Suprapubic skin (tissue), 4 donors: ENCODE results near the gene SVIL. TPM values are rescaled to one million over a fixed set of nuclear protein-coding genes. Genes with fewer than 3 reads are reported as not detected.

Source experiments
- DNase-seq, 2 donors: peaks; one replicate each; pipeline ENCODE4 v3.0.0-alpha.2; 2019; ENCODE audit warnings: low spot score in 2 of 2
- H3K27ac ChIP-seq: fragments of 200-600 bp; sonication (generic); one replicate; pipeline ENCODE4 v1.5.1; 2019
- H3K27me3 ChIP-seq: fragments of 200-600 bp; sonication (generic); one replicate; pipeline ENCODE4 v1.5.1; 2019
- H3K36me3 ChIP-seq: fragments of 200-600 bp; sonication (generic); one replicate; pipeline ENCODE4 v1.5.1; 2019
- H3K4me1 ChIP-seq: fragments of 200-600 bp; sonication (generic); one replicate; pipeline ENCODE4 v1.5.1; 2019
- H3K4me3 ChIP-seq: fragments of 200-600 bp; sonication (generic); one replicate; pipeline ENCODE4 v1.5.1; 2019; ENCODE audit warnings: mild to moderate bottlenecking
- H3K9me3 ChIP-seq: fragments of 200-600 bp; sonication (generic); one replicate; pipeline ENCODE4 v1.5.1; 2019
- EP300 ChIP-seq: sonication (generic); formaldehyde crosslinking; IDR thresholded peaks from one replicate; pipeline ENCODE4 v1.6.1; 2017; ENCODE audit warnings: antibody characterized with exemption
- POLR2A ChIP-seq, 2 donors: fragments of 450-650 bp; IDR thresholded peaks; one replicate each; pipeline ENCODE4 v1.6.1; 2017; ENCODE audit warnings: antibody characterized with exemption in 2 of 2, mild to moderate bottlenecking in 2 of 2, moderate library complexity in 2 of 2
- POLR2AphosphoS5 ChIP-seq, 3 donors: sonication (generic); formaldehyde crosslinking; IDR thresholded peaks; one replicate each; pipeline ENCODE4 v1.6.1; 2017; ENCODE audit warnings: antibody characterized with exemption in 3 of 3
- WGBS: methylation state at CpG from one replicate; pipeline ENCODE4 v1.1.5; 2018; 5-methylcytosine and 5-hydroxymethylcytosine counted together
- total RNA-seq, 4 donors: library from RNA; depleted of rRNA; stranded (reverse); fragments of >200 nt; gene quantifications; one replicate each; pipeline ENCODE4 v1.1.0, GENCODE V29; 2016
- TF ChIP-seq, protein P1 (sequence below), 2 donors: fragments of 200-600 bp in 1 of 2; fragments of 450-650 bp in 1 of 2; sonication (generic) in 1 of 2; IDR thresholded peaks; one replicate each; pipeline ENCODE4 v1.5.1; 2016 to 2019; ENCODE audit warnings: antibody characterized with exemption in 2 of 2, mild to moderate bottlenecking in 1 of 2, moderate library complexity in 1 of 2

Gene SVIL
- total RNA-seq, 4 donors from 2014 or later: 52.9 to 129 (median 72.1) TPM

GRCh38 chr10:29535778-29536453, 98.9 kb downstream of the SVIL start:
- Histone ChIP-seq H3K4me3 (no peak overlapping the region), H3K27me3 (no peaks in the 10 kb centered on the region), H3K27ac (peak overlapping the region; percentile 65), H3K36me3 (peaks cover 17% of the 10 kb centered on the region), H3K9me3 (no peaks in the 10 kb centered on the region), H3K4me1 (peaks cover 27% of the 10 kb centered on the region)
- TF ChIP-seq, protein P1, sequence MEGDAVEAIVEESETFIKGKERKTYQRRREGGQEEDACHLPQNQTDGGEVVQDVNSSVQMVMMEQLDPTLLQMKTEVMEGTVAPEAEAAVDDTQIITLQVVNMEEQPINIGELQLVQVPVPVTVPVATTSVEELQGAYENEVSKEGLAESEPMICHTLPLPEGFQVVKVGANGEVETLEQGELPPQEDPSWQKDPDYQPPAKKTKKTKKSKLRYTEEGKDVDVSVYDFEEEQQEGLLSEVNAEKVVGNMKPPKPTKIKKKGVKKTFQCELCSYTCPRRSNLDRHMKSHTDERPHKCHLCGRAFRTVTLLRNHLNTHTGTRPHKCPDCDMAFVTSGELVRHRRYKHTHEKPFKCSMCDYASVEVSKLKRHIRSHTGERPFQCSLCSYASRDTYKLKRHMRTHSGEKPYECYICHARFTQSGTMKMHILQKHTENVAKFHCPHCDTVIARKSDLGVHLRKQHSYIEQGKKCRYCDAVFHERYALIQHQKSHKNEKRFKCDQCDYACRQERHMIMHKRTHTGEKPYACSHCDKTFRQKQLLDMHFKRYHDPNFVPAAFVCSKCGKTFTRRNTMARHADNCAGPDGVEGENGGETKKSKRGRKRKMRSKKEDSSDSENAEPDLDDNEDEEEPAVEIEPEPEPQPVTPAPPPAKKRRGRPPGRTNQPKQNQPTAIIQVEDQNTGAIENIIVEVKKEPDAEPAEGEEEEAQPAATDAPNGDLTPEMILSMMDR (IDR thresholded peaks at IDR 0.05): no peak
- no peak for TF ChIP-seq POLR2AphosphoS5 (IDR thresholded peaks at IDR 0.05)
- 74% methylated on average over 7 of the region's 7 CpGs for WGBS
- no peak for DNase-seq

DNA sequence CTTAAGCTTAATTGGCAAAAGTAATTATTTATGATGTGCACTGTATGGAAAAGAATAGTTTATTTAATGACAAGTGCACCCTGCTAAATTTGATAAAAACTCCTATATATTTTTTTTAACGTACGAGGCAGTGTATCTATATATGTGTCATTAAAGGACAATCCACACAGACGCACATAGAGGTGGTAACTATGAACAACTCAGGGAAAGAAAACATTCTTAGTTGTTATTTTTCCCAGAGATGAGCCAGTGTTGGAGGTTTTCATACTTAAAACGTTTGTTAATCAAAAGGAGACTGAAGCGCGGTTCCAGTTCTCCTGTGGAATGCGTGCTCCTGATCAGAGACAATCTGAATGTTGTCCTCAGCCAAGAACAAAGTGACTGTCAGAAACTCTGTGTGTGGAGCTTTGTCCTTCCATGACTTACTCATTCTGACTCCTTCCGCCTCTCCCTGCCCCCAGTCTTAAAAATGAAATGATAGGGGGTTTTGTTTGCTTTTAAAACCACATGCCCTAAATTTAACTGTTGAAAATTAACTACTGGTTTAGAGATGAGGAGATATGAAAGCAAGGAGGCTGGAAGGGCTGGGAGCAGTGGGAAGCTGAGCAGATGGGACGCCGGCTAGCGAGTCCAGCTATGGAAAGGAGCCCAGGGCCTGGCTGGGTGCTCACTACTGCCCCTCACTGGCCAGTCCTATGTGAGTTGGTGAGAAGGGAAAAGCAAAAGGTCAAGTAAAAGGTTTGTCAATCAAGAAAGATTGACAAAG, 99.6 kb downstream of the SVIL start:
- Histone ChIP-seq H3K4me3 (no peak overlapping the region), H3K27ac (peak overlapping the region; percentile 65), H3K9me3 (no peaks in the 10 kb centered on the region), H3K4me1 (peaks cover 26% of the 10 kb centered on the region), H3K36me3 (peaks cover 17% of the 10 kb centered on the region), H3K27me3 (no peaks in the 10 kb centered on the region)
- no peak for TF ChIP-seq EP300
- TF ChIP-seq POLR2A (IDR thresholded peaks at IDR 0.05): no peak
- TF ChIP-seq, protein P1 (IDR thresholded peaks at IDR 0.05): peak; percentile 3 to 34
- no peak for TF ChIP-seq POLR2AphosphoS5 (IDR thresholded peaks at IDR 0.05)
- 56% methylated on average over 11 of the region's 11 CpGs for WGBS
- DNase-seq: no peak

- H3K27me3 ChIP-seq: no peaks in the 10 kb centered on the region
- peaks cover 20% of the 10 kb centered on the region for H3K4me1 ChIP-seq
- peak overlapping the region; percentile 57 for H3K27ac ChIP-seq
- TF ChIP-seq POLR2A (IDR thresholded peaks at IDR 0.05): no peak
- TF ChIP-seq, protein P1 (IDR thresholded peaks at IDR 0.05): no peak
- TF ChIP-seq POLR2AphosphoS5 (IDR thresholded peaks at IDR 0.05): no peak
- no peak for TF ChIP-seq EP300
- no peak overlapping the region for H3K4me3 ChIP-seq
- peaks cover 22% of the 10 kb centered on the region for H3K36me3 ChIP-seq
- H3K9me3 ChIP-seq: no peaks in the 10 kb centered on the region
- WGBS: 80% methylated on average over 2 of the region's 2 CpGs
- DNase-seq: no peak
Observed at GRCh38 chr10:29534590-29534989, 100.2 kb downstream of the SVIL start.

GRCh38 chr10:29533696-29534285, 101.0 kb downstream of the SVIL start:
- Histone ChIP-seq H3K36me3 (peaks cover 23% of the 10 kb centered on the region), H3K9me3 (no peaks in the 10 kb centered on the region), H3K27me3 (no peaks in the 10 kb centered on the region), H3K4me1 (peaks cover 14% of the 10 kb centered on the region), H3K4me3 (no peak overlapping the region), H3K27ac (no peak overlapping the region)
- DNase-seq: no peak
- 62% methylated on average over 7 of the region's 7 CpGs for WGBS
- no peak for TF ChIP-seq POLR2A (IDR thresholded peaks at IDR 0.05)

DNA sequence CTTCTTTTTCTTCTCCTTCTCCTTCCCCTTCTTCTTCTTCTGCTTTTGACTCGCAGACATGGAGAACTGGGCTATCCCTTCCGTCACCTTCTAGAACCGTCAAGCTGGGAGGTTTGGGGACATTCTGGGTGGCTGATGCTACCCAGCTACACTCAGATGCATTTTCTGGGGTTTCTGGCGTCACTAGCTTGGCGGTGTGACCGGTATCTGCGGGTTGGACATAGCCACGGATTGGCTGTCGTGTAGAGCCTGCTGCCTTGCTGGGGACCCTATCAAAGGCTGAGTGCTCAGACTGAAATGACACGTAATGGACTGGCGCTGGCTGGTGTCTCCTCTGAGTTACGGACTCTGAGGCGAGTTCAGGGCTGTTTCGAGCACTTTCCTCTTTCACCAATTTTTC, 101.7 kb downstream of the SVIL start:
- H3K27ac ChIP-seq: no peak overlapping the region
- TF ChIP-seq POLR2AphosphoS5 (IDR thresholded peaks at IDR 0.05): no peak
- TF ChIP-seq, protein P1 (IDR thresholded peaks at IDR 0.05): no peak
- no peak for TF ChIP-seq EP300
- WGBS: 87% methylated on average over 14 of the region's 14 CpGs
- no peak overlapping the region for H3K4me3 ChIP-seq
- peaks cover 14% of the 10 kb centered on the region for H3K4me1 ChIP-seq
- H3K9me3 ChIP-seq: no peaks in the 10 kb centered on the region
- H3K36me3 ChIP-seq: peaks cover 25% of the 10 kb centered on the region
- DNase-seq: no peak
- H3K27me3 ChIP-seq: no peaks in the 10 kb centered on the region
